ENCODE measurements around the gene SLC22A23. TPM values are rescaled to one million over a fixed set of nuclear protein-coding genes. Genes with fewer than 3 reads are reported as not detected.
A peak's percentile ranks its signal among the peaks of the same experiment; 100 is the strongest.

Gene SLC22A23
- total RNA-seq, 1 experiment from 2014 or later = 38.2 TPM

GRCh38 chr6:3299221-3299620, 157.6 kb downstream of the SLC22A23 start:
- H3K9me3 Mint-ChIP-seq = no peaks in the 10 kb centered on the region
- H3K4me3 Mint-ChIP-seq = no peak overlapping the region
- H3K27me3 Mint-ChIP-seq (ENCODE audit: low read depth) = no peaks in the 10 kb centered on the region
- no peak for TF ChIP-seq NR3C1 (CRISPR knock-in tag; conservative IDR thresholded peaks at IDR 0.05; ENCODE audit: low read depth)
- no peak for TF ChIP-seq ZNF423 (CRISPR knock-in tag; IDR thresholded peaks at IDR 0.05)
- TF ChIP-seq USF1 (CRISPR knock-in tag; IDR thresholded peaks at IDR 0.05) = no peak
- DNase-seq (ENCODE audit: low spot score) (no peak), ATAC-seq (no peak)
- peaks cover 8% of the 10 kb centered on the region; the same call in 1 of the 2 replicates for H3K36me3 Mint-ChIP-seq
- H3K4me1 Mint-ChIP-seq = peaks cover 6% of the 10 kb centered on the region
- ChIA-PET CTCF (interaction anchor here (0.6 to 1.3 kb wide), 3 partner anchors 16 to 212 kb away, joined by 3 to 5 read pairs (median 3); no protein-coding TSS in a partner anchor), POLR2A (interaction anchor here (0.5 to 0.6 kb wide), 2 partner anchors 84 to 132 kb away, joined by 3 to 4 read pairs; no protein-coding TSS in a partner anchor)
- no peak overlapping the region for H3K27ac Mint-ChIP-seq

- H3K4me3 Mint-ChIP-seq = no peak overlapping the region
- H3K4me1 Mint-ChIP-seq = peaks cover 6% of the 10 kb centered on the region
- H3K36me3 Mint-ChIP-seq = peaks cover 15% of the 10 kb centered on the region; the same call in 1 of the 2 replicates
- no peaks in the 10 kb centered on the region for H3K27me3 Mint-ChIP-seq (ENCODE audit: low read depth)
- H3K27ac Mint-ChIP-seq = peak overlapping the region; percentile 34
- POLR2A ChIA-PET = interaction anchor here (0.6 kb wide), 1 partner anchor 382 kb away, joined by 3 read pairs; no protein-coding TSS in a partner anchor
- ATAC-seq (peak; percentile 21), DNase-seq (ENCODE audit: low spot score) (no peak)
- H3K9me3 Mint-ChIP-seq = no peaks in the 10 kb centered on the region
- CTCF ChIA-PET = interaction anchor here (0.5 to 0.6 kb wide), 3 partner anchors 112 to 434 kb away, joined by 3 read pairs; partner anchors contain the start of gene SLC22A23
- TF ChIP-seq OVOL2 (CRISPR knock-in tag; IDR thresholded peaks at IDR 0.05; ENCODE audit: borderline replicate concordance) (no peak), ZNF121 (CRISPR knock-in tag; IDR thresholded peaks at IDR 0.05) (no peak), TEAD4 (CRISPR knock-in tag; IDR thresholded peaks at IDR 0.05) (no peak), TCF7 (CRISPR knock-in tag; IDR thresholded peaks at IDR 0.05; ENCODE audit: low read depth) (no peak), SOX15 (CRISPR knock-in tag; IDR thresholded peaks at IDR 0.05) (no peak), MAX (CRISPR knock-in tag; IDR thresholded peaks at IDR 0.05) (no peak), ERG (CRISPR knock-in tag; IDR thresholded peaks at IDR 0.05) (no peak)
Observed at GRCh38 chr6:3297909-3298308, 158.9 kb downstream of the SLC22A23 start.

GRCh38 chr6:3297006-3297405, 159.8 kb downstream of the SLC22A23 start:
- H3K9me3 Mint-ChIP-seq = no peaks in the 10 kb centered on the region
- DNase-seq (ENCODE audit: low spot score) (no peak), ATAC-seq (no peak)
- ChIA-PET CTCF (interaction anchor here (1.8 to 2.0 kb wide), 2 partner anchors 11 to 33 kb away, joined by 4 to 9 read pairs; no protein-coding TSS in a partner anchor), POLR2A (no interaction called here)
- H3K36me3 Mint-ChIP-seq = peaks cover 21% of the 10 kb centered on the region; the same call in 1 of the 2 replicates
- peaks cover 6% of the 10 kb centered on the region for H3K4me1 Mint-ChIP-seq
- H3K27me3 Mint-ChIP-seq (ENCODE audit: low read depth) = no peaks in the 10 kb centered on the region
- H3K4me3 Mint-ChIP-seq = no peak overlapping the region
- peak overlapping the region; percentile 29; the same call in 1 of the 2 replicates for H3K27ac Mint-ChIP-seq
- no peak for TF ChIP-seq MAX (CRISPR knock-in tag; IDR thresholded peaks at IDR 0.05)
- no peak for TF ChIP-seq STAT6 (CRISPR knock-in tag; conservative IDR thresholded peaks at IDR 0.05; ENCODE audit: low read depth)
- no peak for TF ChIP-seq ESRRA (CRISPR knock-in tag; IDR thresholded peaks at IDR 0.05; ENCODE audit: borderline replicate concordance)
- TF ChIP-seq NFYB (CRISPR knock-in tag; conservative IDR thresholded peaks at IDR 0.05; ENCODE audit: low read depth) = no peak
- TF ChIP-seq ATF2 (CRISPR knock-in tag; IDR thresholded peaks at IDR 0.05; ENCODE audit: borderline replicate concordance, low read depth) = no peak
- TF ChIP-seq JUN (CRISPR knock-in tag; IDR thresholded peaks at IDR 0.05) = no peak
- TF ChIP-seq ERG (CRISPR knock-in tag; IDR thresholded peaks at IDR 0.05) = no peak
- no peak for TF ChIP-seq CREB1 (CRISPR knock-in tag; IDR thresholded peaks at IDR 0.05)
- TF ChIP-seq NFATC4 (CRISPR knock-in tag; IDR thresholded peaks at IDR 0.05) = no peak
- no peak for TF ChIP-seq OVOL2 (CRISPR knock-in tag; IDR thresholded peaks at IDR 0.05; ENCODE audit: borderline replicate concordance)
- TF ChIP-seq SMAD4 (CRISPR knock-in tag; IDR thresholded peaks at IDR 0.05) = no peak
- no peak for TF ChIP-seq ARID4B (CRISPR knock-in tag; IDR thresholded peaks at IDR 0.05; ENCODE audit: borderline replicate concordance)
